ENCODE data around the gene SORT1. TPM values are rescaled to one million over a fixed set of nuclear protein-coding genes. Genes with fewer than 3 reads are reported as not detected.

SORT1 gene
- total RNA-seq, 4 donors from 2014 or later = 126 to 140 (median 130) TPM

DNA sequence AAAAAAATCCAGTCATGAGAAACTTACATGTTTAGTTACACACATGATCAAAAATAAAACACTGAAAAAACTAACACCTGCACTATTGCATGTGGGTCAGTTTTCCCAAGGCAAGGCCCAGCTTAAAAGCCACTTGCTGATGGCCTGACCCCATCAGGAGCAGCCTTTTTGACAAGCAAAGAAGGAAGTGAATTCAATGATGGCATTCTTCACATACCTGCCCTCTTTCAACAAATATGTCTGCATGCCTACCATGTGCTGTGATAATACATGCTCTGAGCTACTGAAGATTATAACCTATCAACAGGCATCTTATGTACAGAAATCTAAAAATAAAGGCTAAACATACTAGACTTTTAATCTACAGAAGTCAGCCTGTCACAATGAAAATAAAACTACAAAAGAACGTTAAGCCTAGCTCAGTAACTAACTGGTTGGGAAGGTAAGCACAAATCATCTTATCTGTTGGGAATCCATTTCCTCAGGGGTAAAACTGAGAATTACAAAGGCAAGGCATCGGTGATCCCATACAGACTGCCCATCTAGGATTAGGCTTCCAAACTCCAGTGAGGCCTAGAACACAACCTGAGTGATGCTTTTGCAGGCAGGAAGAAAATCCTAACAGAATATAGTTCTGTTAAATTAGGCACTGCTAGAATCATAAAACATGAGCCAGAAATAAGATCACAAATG, 14.5 kb downstream of the SORT1 start:
- TF ChIP-seq CTCF (IDR thresholded peaks at IDR 0.05; ENCODE audit: low read depth) = no peak

DNA sequence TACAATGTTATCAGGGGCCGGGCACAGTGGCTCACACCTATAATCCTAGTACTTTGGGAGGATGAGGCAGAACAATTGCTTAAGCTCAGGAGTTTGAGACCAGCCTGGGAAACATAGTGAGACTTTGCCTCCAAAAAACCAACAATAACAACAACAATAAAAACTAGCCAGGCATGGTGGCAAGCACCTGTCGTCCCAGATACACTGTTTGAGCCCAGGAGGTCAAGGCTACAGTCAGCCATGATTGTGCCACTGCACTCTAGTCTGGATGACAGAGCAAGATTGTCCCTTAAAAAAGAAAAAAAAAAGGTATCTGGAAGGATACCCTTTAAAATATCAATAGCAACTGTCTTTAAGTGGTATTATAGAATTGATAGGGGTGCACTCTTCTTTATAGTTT, 16.1 kb downstream of the SORT1 start:
- TF ChIP-seq CTCF (IDR thresholded peaks at IDR 0.05; ENCODE audit: low read depth) = no peak

GRCh38 chr1:109379907-109380306, 17.8 kb downstream of the SORT1 start:
- no peak for TF ChIP-seq CTCF (IDR thresholded peaks at IDR 0.05; ENCODE audit: low read depth)

- TF ChIP-seq CTCF (IDR thresholded peaks at IDR 0.05; ENCODE audit: low read depth) = no peak
These were observed 18.3 kb downstream of the SORT1 start for GRCh38 chr1:109379422-109379821.

DNA sequence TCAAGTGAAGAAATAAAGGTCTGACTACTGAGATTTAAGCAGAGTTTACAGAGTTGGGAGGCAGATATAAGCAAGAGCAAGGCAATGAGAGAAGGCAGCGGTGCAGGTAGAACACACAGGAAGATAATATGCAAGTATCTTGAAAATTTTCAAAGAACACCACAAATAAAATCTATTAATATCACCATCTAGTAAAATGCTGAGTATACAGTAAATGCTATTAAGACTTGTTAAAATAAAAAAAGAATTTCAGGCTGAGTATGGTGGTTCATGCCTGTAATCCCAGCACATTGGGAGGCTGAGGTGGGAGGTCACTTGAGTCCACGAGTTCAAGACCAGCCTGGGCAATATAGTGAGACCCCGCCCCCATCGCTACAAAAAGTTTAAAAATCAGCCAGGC, 20.0 kb downstream of the SORT1 start:
- no peak for TF ChIP-seq CTCF (IDR thresholded peaks at IDR 0.05; ENCODE audit: low read depth)

DNA sequence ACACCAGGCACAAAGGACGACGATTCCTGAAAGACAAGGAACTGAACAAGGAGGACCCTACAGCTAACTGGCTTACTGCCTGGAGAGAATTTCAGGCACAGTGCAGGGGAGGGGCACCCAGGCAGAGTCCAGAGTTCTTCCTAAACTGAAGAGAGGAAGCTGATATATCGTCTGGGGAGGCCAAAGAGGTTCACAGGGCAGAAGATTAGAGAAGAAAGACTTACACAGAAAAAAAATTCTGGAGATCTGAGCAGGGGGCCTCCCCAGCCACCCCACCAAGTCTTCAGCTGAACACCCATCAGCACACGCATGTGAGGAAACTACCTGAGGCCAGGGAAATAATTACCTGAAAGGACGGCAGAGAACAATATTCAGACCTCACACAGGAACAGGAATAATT, 24.6 kb downstream of the SORT1 start:
- TF ChIP-seq CTCF (IDR thresholded peaks at IDR 0.05; ENCODE audit: low read depth) = no peak

DNA sequence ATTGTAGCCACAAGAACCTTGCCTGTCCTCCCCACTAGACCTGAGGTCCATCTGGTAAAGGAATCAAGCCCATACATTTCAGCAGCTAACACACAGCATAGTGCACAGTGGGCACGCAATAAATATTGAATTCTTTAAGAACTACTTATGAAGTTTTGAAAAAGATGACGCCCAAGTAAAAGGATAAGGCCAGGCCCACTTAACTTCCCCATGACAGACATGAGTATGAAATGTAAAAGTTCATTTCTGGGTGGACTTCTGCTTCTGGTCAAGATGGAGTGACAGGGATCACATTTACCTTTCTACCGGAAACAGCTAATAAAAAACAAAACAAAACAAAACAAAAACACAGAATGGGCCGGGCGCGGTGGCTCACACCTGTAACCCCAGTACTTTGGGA, 25.4 kb downstream of the SORT1 start:
- TF ChIP-seq CTCF (IDR thresholded peaks at IDR 0.05; ENCODE audit: low read depth) = no peak

All from subcutaneous adipose tissue (tissue), 4 donors.